H1 (cell line): ENCODE results near the gene ZFYVE19. TPM values are rescaled to one million over a fixed set of nuclear protein-coding genes. Genes with fewer than 3 reads are reported as not detected.

Source experiments
- BRCA1 ChIP-seq: IDR thresholded peaks from 2 replicates; pipeline ENCODE4 v1.6.1; 2012; ENCODE audit warnings: low read depth, low read length, improper control_type of control experiment
- CHD1 ChIP-seq: IDR thresholded peaks from 2 replicates; pipeline ENCODE4 v1.6.1; 2012; ENCODE audit warnings: low read depth, low read length, improper control_type of control experiment
- EZH2 ChIP-seq: fragments of 200-600 bp; sonication (generic); IDR thresholded peaks from 2 replicates; pipeline ENCODE4 v1.7.1; 2012; ENCODE audit warnings: low read depth, mild to moderate bottlenecking, moderate library complexity, low read length, inconsistent platforms; ENCODE audit not compliant: severe bottlenecking
- KDM5A ChIP-seq: fragments of 200-600 bp; IDR thresholded peaks from 2 replicates; pipeline ENCODE4 v1.7.1; 2012; ENCODE audit warnings: mild to moderate bottlenecking, low read length, inconsistent platforms, mixed read lengths
- polyA plus RNA-seq, 7 experiments: library from polyadenylated mRNA; depleted of rRNA in 3 of 7; stranded (reverse) in 5 of 7; unstranded in 2 of 7; fragments of >200 nt in 5 of 7; fragments of 200-250 nt in 2 of 7; gene quantifications; 1 replicate in 5 of 7; 2 replicates in 1 of 7; 4 replicates in 1 of 7; pipeline versions ENCODE4 v1.2.1 to v1.2.3, GENCODE V29; 2011 to 2013; ENCODE audit warnings: missing spikeins in 2 of 7, mixed read lengths in 2 of 7
- total RNA-seq: library from RNA; stranded (reverse); fragmentation: NEBNext Ultra II Directional; extraction: Animal tissue kit (Norgen Biotek cat#: 25700); gene quantifications from 2 replicates; pipeline ENCODE4 v1.2.1, GENCODE V29; 2021
- TF ChIP-seq, protein P1 (sequence below): IDR thresholded peaks from 2 replicates; pipeline ENCODE4 v1.6.1; 2012; ENCODE audit warnings: inconsistent platforms

ZFYVE19 gene
- total and polyA plus RNA-seq, 2 of the 8 experiments (the other 6 are each of a cell fraction or from before 2014, with no cell fraction given), result 11.2 to 21.8 TPM

DNA sequence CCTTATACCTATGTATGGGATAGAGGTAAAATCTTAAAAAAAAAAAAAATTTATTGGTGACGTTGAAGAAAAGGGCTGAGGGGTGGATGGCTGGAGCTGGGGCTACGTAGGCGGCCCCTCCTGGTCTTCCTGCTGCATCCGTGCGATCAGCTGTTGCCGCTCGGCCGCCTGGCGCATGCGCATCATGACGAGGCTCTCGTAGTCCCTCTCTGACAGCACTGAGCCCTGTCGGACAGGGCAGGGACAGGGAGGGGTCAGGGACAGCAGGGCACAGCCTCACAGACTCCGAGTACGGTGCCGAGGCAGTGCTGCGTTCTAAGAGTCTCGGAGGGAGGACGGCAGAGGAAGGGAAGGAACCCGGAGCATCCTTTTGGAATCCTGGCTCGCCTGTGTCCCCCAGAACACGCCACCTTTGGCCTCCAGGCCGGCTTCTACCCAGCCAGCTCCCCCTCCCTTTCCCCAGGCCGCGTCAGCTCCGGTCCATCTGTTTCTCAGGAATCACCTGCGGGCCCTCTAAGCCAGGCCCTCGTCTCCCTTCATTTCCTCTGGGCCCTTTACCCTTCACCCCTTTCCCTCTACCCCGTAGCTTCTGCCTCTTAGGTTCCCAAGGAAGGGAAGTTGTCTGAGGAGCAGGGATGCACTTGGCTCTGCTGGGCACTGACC, 38.9 kb upstream of the ZFYVE19 start (continued):
- no peak for TF ChIP-seq BRCA1
- TF ChIP-seq, protein P1, sequence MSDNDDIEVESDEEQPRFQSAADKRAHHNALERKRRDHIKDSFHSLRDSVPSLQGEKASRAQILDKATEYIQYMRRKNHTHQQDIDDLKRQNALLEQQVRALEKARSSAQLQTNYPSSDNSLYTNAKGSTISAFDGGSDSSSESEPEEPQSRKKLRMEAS, result no peak
- no peak for TF ChIP-seq KDM5A
- TF ChIP-seq EZH2, result no peak
- no peak for TF ChIP-seq CHD1
